Duodenal mucosa (tissue), 2 donors: ENCODE data around the gene CAPN8.

ENCODE experiments used
- H3K27ac ChIP-seq: one replicate; pipeline ENCODE4 v1.7.0; 2013; ENCODE audit warnings: low read depth, low read length
- H3K27me3 ChIP-seq, 2 donors: one replicate each; pipeline ENCODE4 v1.7.0; 2013; ENCODE audit warnings: low read length in 2 of 2, control low read depth in 1 of 2; ENCODE audit not compliant: insufficient read depth in 2 of 2, control insufficient read depth in 1 of 2
- H3K36me3 ChIP-seq, 2 donors: one replicate each; pipeline ENCODE4 v1.7.0; 2013; ENCODE audit warnings: low read length in 2 of 2, control low read depth in 1 of 2; ENCODE audit not compliant: insufficient read depth in 2 of 2, control insufficient read depth in 1 of 2
- H3K4me1 ChIP-seq, 2 donors: one replicate each; pipeline ENCODE4 v1.7.0; 2013; ENCODE audit warnings: low read length in 2 of 2, control low read depth in 1 of 2; ENCODE audit not compliant: insufficient read depth in 2 of 2, control insufficient read depth in 1 of 2
- H3K4me3 ChIP-seq, 2 donors: one replicate each; pipeline ENCODE4 v1.7.0; 2013; ENCODE audit warnings: low read length in 2 of 2, low read depth in 1 of 2
- H3K9ac ChIP-seq, 2 donors: one replicate each; pipeline ENCODE4 v1.7.0; 2013; ENCODE audit warnings: low read length in 2 of 2, low read depth in 1 of 2
- H3K9me3 ChIP-seq, 2 donors: one replicate each; pipeline ENCODE4 v1.7.0; 2013; ENCODE audit warnings: low read length in 2 of 2, control low read depth in 1 of 2; ENCODE audit not compliant: control insufficient read depth in 1 of 2

The CAPN8 gene

GRCh38 chr1:223556414-223557129 lies 108.9 kb downstream of the CAPN8 start:
- Histone ChIP-seq H3K9ac (no peak overlapping the region), H3K9me3 (no peaks in the 10 kb centered on the region), H3K27ac (no peak overlapping the region), H3K4me3 (no peak overlapping the region), H3K27me3 (no peaks in the 10 kb centered on the region), H3K36me3 (no peaks in the 10 kb centered on the region), H3K4me1 (no peaks in the 10 kb centered on the region)

DNA sequence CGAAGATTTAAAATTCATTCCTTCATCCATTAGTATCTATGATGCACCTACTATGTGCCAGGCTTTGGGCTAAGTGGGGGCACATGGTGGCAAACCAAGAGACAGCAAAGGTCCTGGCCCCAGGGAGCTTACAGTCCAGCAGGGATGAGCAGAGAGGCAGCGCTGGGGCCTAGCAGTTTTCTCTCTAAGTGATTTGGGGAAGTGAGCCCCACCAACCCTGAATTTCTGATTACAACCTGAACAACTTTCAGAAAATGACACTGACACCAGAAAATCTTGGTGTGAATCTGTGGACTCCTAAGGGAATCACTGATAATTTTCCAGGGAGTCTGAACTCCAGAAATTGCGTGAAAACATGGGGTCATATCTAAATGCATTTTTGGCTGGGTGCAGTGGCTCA lies 111.5 kb downstream of the CAPN8 start:
- H3K27me3 ChIP-seq = no peaks in the 10 kb centered on the region
- no peak overlapping the region for H3K4me3 ChIP-seq
- H3K9me3 ChIP-seq = no peaks in the 10 kb centered on the region
- H3K36me3 ChIP-seq = no peaks in the 10 kb centered on the region
- peaks cover 6 to 7% of the 10 kb centered on the region in 2 donors for H3K4me1 ChIP-seq
- no peak overlapping the region for H3K9ac ChIP-seq
- H3K27ac ChIP-seq = no peak overlapping the region

DNA sequence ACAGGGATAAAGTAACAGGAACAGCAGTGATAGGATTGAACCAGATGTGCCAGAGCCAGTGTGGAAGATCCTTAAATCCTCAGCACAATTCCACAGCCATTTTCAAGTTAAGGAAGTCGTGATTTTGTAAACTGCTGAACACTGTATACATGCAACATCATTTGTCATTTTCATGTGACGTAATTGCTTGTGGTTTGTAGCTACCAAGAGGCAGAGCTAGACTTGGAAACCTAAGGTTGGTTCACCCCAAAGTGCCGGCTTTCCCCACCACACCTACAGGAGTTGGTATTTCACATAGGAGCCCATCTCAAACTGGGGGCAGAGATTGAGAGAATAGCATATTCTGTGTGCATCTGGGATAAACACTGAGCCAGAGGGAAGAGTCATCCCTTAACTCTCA lies 113.9 kb downstream of the CAPN8 start:
- no peaks in the 10 kb centered on the region for H3K9me3 ChIP-seq
- H3K27me3 ChIP-seq = no peaks in the 10 kb centered on the region
- no peak overlapping the region for H3K27ac ChIP-seq
- H3K4me3 ChIP-seq = no peak overlapping the region
- H3K9ac ChIP-seq = no peak overlapping the region
- no peaks in the 10 kb centered on the region for H3K36me3 ChIP-seq
- H3K4me1 ChIP-seq = peaks cover 6 to 7% of the 10 kb centered on the region in 2 donors

GRCh38 chr1:223549740-223550139 lies 115.8 kb downstream of the CAPN8 start:
- peak overlapping the region in 1 of 2 donors; percentile 25 for H3K9ac ChIP-seq
- H3K4me1 ChIP-seq = peaks cover 14 to 15% of the 10 kb centered on the region in 2 donors
- H3K27me3 ChIP-seq = no peaks in the 10 kb centered on the region
- no peak overlapping the region for H3K27ac ChIP-seq
- no peak overlapping the region for H3K4me3 ChIP-seq
- H3K9me3 ChIP-seq = no peaks in the 10 kb centered on the region
- H3K36me3 ChIP-seq = no peaks in the 10 kb centered on the region

GRCh38 chr1:223547316-223548114 lies 118.0 kb downstream of the CAPN8 start:
- no peaks in the 10 kb centered on the region for H3K27me3 ChIP-seq
- no peak overlapping the region for H3K4me3 ChIP-seq
- no peak overlapping the region for H3K9ac ChIP-seq
- no peaks in the 10 kb centered on the region for H3K36me3 ChIP-seq
- H3K9me3 ChIP-seq = no peaks in the 10 kb centered on the region
- peaks cover 14 to 18% of the 10 kb centered on the region in 2 donors for H3K4me1 ChIP-seq
- H3K27ac ChIP-seq = no peak overlapping the region

DNA sequence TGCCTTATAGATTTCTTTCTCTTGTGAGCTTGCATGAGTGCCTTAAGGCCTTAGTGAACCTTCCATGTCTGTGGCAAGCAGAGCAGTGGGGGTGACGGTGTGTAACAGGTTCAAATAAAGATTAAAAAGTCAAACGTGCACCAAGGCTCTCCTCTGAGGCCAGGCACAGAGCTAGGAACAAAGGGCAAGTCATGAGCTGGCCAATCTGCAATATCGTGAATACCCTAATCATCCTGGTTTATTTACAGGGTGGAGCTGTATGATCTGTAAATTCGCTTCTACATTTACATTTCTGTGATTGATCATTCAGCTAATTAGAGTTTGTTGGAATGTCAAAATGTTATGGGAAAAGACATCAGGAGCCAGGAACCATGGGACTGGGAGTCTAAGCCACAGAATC lies 120.2 kb downstream of the CAPN8 start:
- Histone ChIP-seq H3K27me3 (no peaks in the 10 kb centered on the region), H3K9ac (no peak overlapping the region)

DNA sequence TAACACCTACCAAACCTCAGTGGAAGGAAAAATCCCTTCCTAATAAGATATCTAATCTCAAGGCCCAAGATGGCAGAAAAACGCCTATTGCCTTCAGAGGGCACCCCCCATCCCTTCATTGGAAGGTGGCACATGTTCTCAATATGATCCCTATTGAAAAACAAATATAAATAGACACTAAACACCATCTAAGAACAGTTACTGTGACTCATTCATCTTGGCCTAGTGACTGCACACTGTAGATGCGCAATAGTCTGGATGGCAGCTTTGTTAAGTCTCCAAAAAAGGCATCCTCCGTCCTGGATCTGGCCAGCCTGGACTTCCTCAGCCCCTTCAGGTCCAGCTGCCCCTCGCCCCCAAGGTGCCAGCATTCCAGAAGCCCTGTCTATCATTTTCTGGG lies 121.9 kb downstream of the CAPN8 start:
- no peaks in the 10 kb centered on the region for H3K36me3 ChIP-seq
- H3K9ac ChIP-seq = no peak overlapping the region
- H3K9me3 ChIP-seq = no peaks in the 10 kb centered on the region
- H3K27ac ChIP-seq = no peak overlapping the region
- H3K4me3 ChIP-seq = no peak overlapping the region
- H3K4me1 ChIP-seq = peaks cover 7 to 11% of the 10 kb centered on the region in 2 donors
- H3K27me3 ChIP-seq = no peaks in the 10 kb centered on the region

More for the DNA sequence above, 120.2 kb downstream of the CAPN8 start:
- Histone ChIP-seq H3K27ac (no peak overlapping the region), H3K9me3 (no peaks in the 10 kb centered on the region), H3K36me3 (no peaks in the 10 kb centered on the region), H3K4me1 (peaks cover 13 to 17% of the 10 kb centered on the region in 2 donors), H3K4me3 (no peak overlapping the region)

DNA sequence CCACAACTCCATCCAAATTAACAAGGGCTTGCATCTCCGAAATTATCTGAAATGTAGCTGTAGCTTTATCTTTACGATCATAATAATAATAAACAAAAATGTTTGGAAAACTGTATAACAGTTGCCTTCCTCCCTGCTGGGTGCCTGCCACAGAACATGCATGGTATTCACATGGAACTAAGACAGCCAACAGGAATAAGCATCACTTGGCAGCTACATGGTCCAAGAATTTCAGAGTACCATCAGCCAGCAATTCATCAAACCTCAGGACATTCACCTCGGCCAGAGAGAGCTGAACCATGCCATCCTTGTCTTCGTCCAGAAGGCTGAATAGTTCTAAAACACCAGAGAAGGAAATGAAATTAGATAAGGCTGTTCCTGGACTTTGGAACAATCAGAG lies 122.7 kb downstream of the CAPN8 start:
- Histone ChIP-seq H3K27me3 (no peaks in the 10 kb centered on the region), H3K27ac (no peak overlapping the region), H3K9me3 (no peaks in the 10 kb centered on the region)

DNA sequence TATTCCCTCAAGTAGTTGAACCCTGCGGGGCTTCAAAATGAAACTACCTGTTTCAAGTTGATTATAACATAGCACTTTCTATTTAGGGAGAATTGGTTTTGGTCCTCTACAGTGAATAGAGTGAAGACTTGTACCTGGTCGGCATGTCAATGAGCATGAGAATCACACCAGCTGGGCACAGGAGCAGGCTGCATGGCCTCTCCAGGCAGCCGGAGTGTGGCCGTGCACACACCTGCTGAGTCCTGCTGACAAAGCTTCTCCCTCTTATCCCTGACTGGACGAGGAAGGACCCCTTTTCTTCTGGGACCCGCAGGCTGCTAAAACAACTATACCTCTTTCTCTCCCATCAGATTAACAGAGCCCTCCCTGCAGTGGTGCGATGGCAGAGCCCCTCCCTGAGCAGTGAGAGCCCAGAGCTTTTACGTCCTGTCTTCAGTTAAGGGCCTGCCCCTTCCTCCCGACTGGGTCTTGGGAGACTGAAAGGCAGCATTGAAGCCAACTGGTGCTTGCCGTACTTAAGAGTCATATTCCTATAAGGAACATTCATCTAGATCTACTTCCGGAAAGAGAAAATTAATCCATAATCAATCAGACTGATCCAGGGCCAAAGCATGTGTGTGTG lies 124.9 kb downstream of the CAPN8 start:
- no peak overlapping the region for H3K27ac ChIP-seq
- H3K4me3 ChIP-seq = no peak overlapping the region
- H3K9me3 ChIP-seq = no peaks in the 10 kb centered on the region
- no peaks in the 10 kb centered on the region for H3K36me3 ChIP-seq
- no peaks in the 10 kb centered on the region for H3K27me3 ChIP-seq
- H3K9ac ChIP-seq = no peak overlapping the region
- H3K4me1 ChIP-seq = peaks cover 7 to 11% of the 10 kb centered on the region in 2 donors

More for the DNA sequence above, 122.7 kb downstream of the CAPN8 start:
- no peaks in the 10 kb centered on the region for H3K36me3 ChIP-seq
- no peak overlapping the region for H3K9ac ChIP-seq
- H3K4me3 ChIP-seq = no peak overlapping the region
- H3K4me1 ChIP-seq = peaks cover 7 to 11% of the 10 kb centered on the region in 2 donors

DNA sequence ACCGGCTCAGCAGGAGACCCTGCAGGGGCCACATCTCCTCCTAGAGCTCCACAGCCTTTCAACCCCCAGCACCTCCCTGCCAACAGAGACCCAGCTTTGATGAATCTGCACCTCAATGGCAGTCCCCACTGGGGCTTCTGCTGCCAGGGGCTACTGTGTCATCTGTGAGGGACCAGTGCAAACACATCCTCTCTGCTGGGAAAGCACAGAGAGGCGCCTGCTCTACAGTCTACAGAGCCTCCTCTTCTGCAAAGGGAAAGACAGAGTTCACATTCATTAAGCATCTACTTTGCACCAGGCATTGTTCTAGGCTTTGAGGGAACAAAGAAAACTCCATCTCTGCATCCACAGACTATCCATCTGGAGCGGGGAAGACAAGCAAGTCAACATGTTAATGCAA lies 125.8 kb downstream of the CAPN8 start:
- Histone ChIP-seq H3K27ac (no peak overlapping the region), H3K4me1 (peaks cover 0 to 3% of the 10 kb centered on the region in 2 donors), H3K9me3 (no peaks in the 10 kb centered on the region), H3K36me3 (no peaks in the 10 kb centered on the region), H3K27me3 (peaks cover 2 to 4% of the 10 kb centered on the region in 2 donors), H3K9ac (no peak overlapping the region), H3K4me3 (no peak overlapping the region)
